ENCODE data around the gene PAPPA.

Gene PAPPA

GRCh38 chr9:116450378-116451139, 297.0 kb downstream of the PAPPA start:
- H3K9me2 ChIP-seq (replicated peaks; ENCODE audit: low read depth, low read length), result no peaks in the 10 kb centered on the region
- H2AFZ ChIP-seq (ENCODE audit: low read length), result no peak overlapping the region
- H3K9ac ChIP-seq (ENCODE audit: low read depth, low read length, poor library complexity, severe bottlenecking), result no peak overlapping the region
- no peak overlapping the region for H3K4me3 ChIP-seq (ENCODE audit: low read length, poor library complexity, severe bottlenecking)
- no peaks in the 10 kb centered on the region for H3K79me2 ChIP-seq (ENCODE audit: insufficient read depth, low read length)
- TF ChIP-seq EZH2phosphoT487 (IDR thresholded peaks at IDR 0.05; ENCODE audit: borderline replicate concordance), result no peak
- TF ChIP-seq CTCF (conservative IDR thresholded peaks at IDR 0.05; ENCODE audit: low read length), result no peak
- H4K20me1 ChIP-seq (ENCODE audit: insufficient read depth, low read length, poor library complexity, severe bottlenecking), result no peaks in the 10 kb centered on the region
- no peak overlapping the region for H3K4me2 ChIP-seq (ENCODE audit: low read depth, low read length, poor library complexity, severe bottlenecking)
- no peaks in the 10 kb centered on the region for H3K4me1 ChIP-seq (ENCODE audit: insufficient read depth, low read length, poor library complexity, severe bottlenecking)
- no peaks in the 10 kb centered on the region for H3F3A ChIP-seq (ENCODE audit: low read depth)
- H3K27me3 ChIP-seq (ENCODE audit: insufficient read depth, low read length, poor library complexity, severe bottlenecking), result no peaks in the 10 kb centered on the region
- no peaks in the 10 kb centered on the region for H3K9me3 ChIP-seq (ENCODE audit: insufficient read depth, low read depth, low read length)
- no peaks in the 10 kb centered on the region for H3K36me3 ChIP-seq (ENCODE audit: insufficient read depth, low read length)

GRCh38 chr9:116451500-116452115, 298.0 kb downstream of the PAPPA start:
- H3K9me3 ChIP-seq (ENCODE audit: insufficient read depth, low read depth, low read length), result no peaks in the 10 kb centered on the region
- no peak overlapping the region for H2AFZ ChIP-seq (ENCODE audit: low read length)
- no peak overlapping the region for H3K9ac ChIP-seq (ENCODE audit: low read depth, low read length, poor library complexity, severe bottlenecking)
- H3K27me3 ChIP-seq (ENCODE audit: insufficient read depth, low read length, poor library complexity, severe bottlenecking), result no peaks in the 10 kb centered on the region
- H4K20me1 ChIP-seq (ENCODE audit: insufficient read depth, low read length, poor library complexity, severe bottlenecking), result no peaks in the 10 kb centered on the region
- no peak overlapping the region for H3K4me2 ChIP-seq (ENCODE audit: low read depth, low read length, poor library complexity, severe bottlenecking)
- H3F3A ChIP-seq (ENCODE audit: low read depth), result no peaks in the 10 kb centered on the region
- H3K4me1 ChIP-seq (ENCODE audit: insufficient read depth, low read length, poor library complexity, severe bottlenecking), result no peaks in the 10 kb centered on the region
- no peaks in the 10 kb centered on the region for H3K79me2 ChIP-seq (ENCODE audit: insufficient read depth, low read length)
- no peak for TF ChIP-seq CTCF (conservative IDR thresholded peaks at IDR 0.05; ENCODE audit: low read length)
- no peak for TF ChIP-seq EZH2phosphoT487 (IDR thresholded peaks at IDR 0.05; ENCODE audit: borderline replicate concordance)
- no peak overlapping the region for H3K4me3 ChIP-seq (ENCODE audit: low read length, poor library complexity, severe bottlenecking)
- H3K9me2 ChIP-seq (replicated peaks; ENCODE audit: low read depth, low read length), result no peaks in the 10 kb centered on the region
- H3K36me3 ChIP-seq (ENCODE audit: insufficient read depth, low read length), result no peaks in the 10 kb centered on the region
